Measurements from ENCODE around the gene FAM200B. TPM values are rescaled to one million over a fixed set of nuclear protein-coding genes. Genes with fewer than 3 reads are reported as not detected.

Gene FAM200B
- total RNA-seq, 1 donor from 2014 or later: 43.6 TPM

GRCh38 chr4:15716115-15716514, 34.5 kb downstream of the FAM200B start:
- H3K4me1 Mint-ChIP-seq (ENCODE audit: unreplicated experiment): peaks cover 9% of the 10 kb centered on the region
- no peak for TF ChIP-seq CTCF (conservative IDR thresholded peaks at IDR 0.05)
- H3K27me3 Mint-ChIP-seq: no peaks in the 10 kb centered on the region
- H3K9me3 Mint-ChIP-seq: no peaks in the 10 kb centered on the region
- no peak overlapping the region for H3K27ac Mint-ChIP-seq
- DNase-seq (ENCODE audit: extremely low spot score, unreplicated experiment): no peak
- no peaks in the 10 kb centered on the region for H3K36me3 Mint-ChIP-seq
- no peak overlapping the region for H3K4me3 Mint-ChIP-seq

- no peak overlapping the region for H3K4me3 Mint-ChIP-seq
- no peak overlapping the region for H3K27ac Mint-ChIP-seq
- DNase-seq (ENCODE audit: extremely low spot score, unreplicated experiment): no peak
- peaks cover 9% of the 10 kb centered on the region for H3K4me1 Mint-ChIP-seq (ENCODE audit: unreplicated experiment)
- H3K9me3 Mint-ChIP-seq: no peaks in the 10 kb centered on the region
- no peaks in the 10 kb centered on the region for H3K36me3 Mint-ChIP-seq
- no peaks in the 10 kb centered on the region for H3K27me3 Mint-ChIP-seq
- TF ChIP-seq CTCF (conservative IDR thresholded peaks at IDR 0.05): no peak
These were observed 35.5 kb downstream of the FAM200B start for GRCh38 chr4:15717086-15717485.

GRCh38 chr4:15717657-15718416, 36.2 kb downstream of the FAM200B start:
- Mint-ChIP-seq H3K9me3 (no peaks in the 10 kb centered on the region), H3K4me3 (no peak overlapping the region), H3K36me3 (no peaks in the 10 kb centered on the region), H3K4me1 (ENCODE audit: unreplicated experiment) (peaks cover 9% of the 10 kb centered on the region), H3K27ac (no peak overlapping the region), H3K27me3 (no peaks in the 10 kb centered on the region)
- no peak for TF ChIP-seq CTCF (conservative IDR thresholded peaks at IDR 0.05)
- no peak for DNase-seq (ENCODE audit: extremely low spot score, unreplicated experiment)

- no peak overlapping the region for H3K4me3 Mint-ChIP-seq
- H3K9me3 Mint-ChIP-seq: no peaks in the 10 kb centered on the region
These were observed 36.8 kb downstream of the FAM200B start for GRCh38 chr4:15718465-15718864.

GRCh38 chr4:15718959-15719358, 37.3 kb downstream of the FAM200B start:
- no peak for TF ChIP-seq CTCF (conservative IDR thresholded peaks at IDR 0.05)
- Mint-ChIP-seq H3K9me3 (no peaks in the 10 kb centered on the region), H3K27ac (no peak overlapping the region), H3K27me3 (no peaks in the 10 kb centered on the region), H3K4me3 (no peak overlapping the region), H3K4me1 (ENCODE audit: unreplicated experiment) (peaks cover 9% of the 10 kb centered on the region), H3K36me3 (no peaks in the 10 kb centered on the region)
- DNase-seq (ENCODE audit: extremely low spot score, unreplicated experiment): no peak

More at GRCh38 chr4:15718465-15718864, 36.8 kb downstream of the FAM200B start:
- Mint-ChIP-seq H3K36me3 (no peaks in the 10 kb centered on the region), H3K27ac (no peak overlapping the region), H3K4me1 (ENCODE audit: unreplicated experiment) (peaks cover 9% of the 10 kb centered on the region), H3K27me3 (no peaks in the 10 kb centered on the region)
- TF ChIP-seq CTCF (conservative IDR thresholded peaks at IDR 0.05): no peak
- DNase-seq (ENCODE audit: extremely low spot score, unreplicated experiment): no peak
